A673 (cell line): ENCODE results near the gene CPNE5.

Source experiments
- EZH2 ChIP-seq: fragments of 200-600 bp; sonication (generic); IDR thresholded peaks from 2 replicates; pipeline ENCODE4 v1.6.1; 2017; ENCODE audit warnings: borderline replicate concordance, low read depth, mild to moderate bottlenecking, mixed read lengths, antibody characterized with exemption, low read length; ENCODE audit not compliant: poor library complexity, severe bottlenecking
- TF ChIP-seq, protein P1 (sequence below): fragments of 300-800, 200-600 bp; sonication (generic); conservative IDR thresholded peaks from 2 replicates; pipeline ENCODE4 v1.5.1; 2017; ENCODE audit warnings: low read depth, mild to moderate bottlenecking, antibody characterized with exemption, low read length, moderate library complexity, mixed read lengths

DNA sequence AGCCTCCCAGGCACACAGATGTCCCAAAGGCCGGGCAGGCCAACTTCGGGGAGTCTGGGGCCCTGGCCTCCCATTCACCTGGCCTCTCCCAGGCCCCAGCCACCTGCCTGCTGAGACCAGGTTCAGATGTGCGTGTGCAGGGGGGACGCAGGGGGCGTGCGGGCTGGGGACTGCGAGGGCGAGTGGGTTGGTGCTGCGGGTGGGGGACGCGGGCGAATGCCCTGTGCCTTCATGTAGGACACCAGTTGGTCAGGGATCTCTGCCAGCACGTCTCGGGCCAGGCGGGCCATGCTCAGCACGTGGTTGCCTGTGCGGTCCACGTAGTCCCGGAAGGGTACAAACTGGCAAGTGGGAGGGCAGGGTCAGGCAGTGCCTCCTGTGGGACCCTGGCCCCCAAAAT, 97.1 kb downstream of the CPNE5 start:
- TF ChIP-seq, protein P1, sequence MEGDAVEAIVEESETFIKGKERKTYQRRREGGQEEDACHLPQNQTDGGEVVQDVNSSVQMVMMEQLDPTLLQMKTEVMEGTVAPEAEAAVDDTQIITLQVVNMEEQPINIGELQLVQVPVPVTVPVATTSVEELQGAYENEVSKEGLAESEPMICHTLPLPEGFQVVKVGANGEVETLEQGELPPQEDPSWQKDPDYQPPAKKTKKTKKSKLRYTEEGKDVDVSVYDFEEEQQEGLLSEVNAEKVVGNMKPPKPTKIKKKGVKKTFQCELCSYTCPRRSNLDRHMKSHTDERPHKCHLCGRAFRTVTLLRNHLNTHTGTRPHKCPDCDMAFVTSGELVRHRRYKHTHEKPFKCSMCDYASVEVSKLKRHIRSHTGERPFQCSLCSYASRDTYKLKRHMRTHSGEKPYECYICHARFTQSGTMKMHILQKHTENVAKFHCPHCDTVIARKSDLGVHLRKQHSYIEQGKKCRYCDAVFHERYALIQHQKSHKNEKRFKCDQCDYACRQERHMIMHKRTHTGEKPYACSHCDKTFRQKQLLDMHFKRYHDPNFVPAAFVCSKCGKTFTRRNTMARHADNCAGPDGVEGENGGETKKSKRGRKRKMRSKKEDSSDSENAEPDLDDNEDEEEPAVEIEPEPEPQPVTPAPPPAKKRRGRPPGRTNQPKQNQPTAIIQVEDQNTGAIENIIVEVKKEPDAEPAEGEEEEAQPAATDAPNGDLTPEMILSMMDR: no peak
- TF ChIP-seq EZH2: no peak
